NCI-H460 (cell line): ENCODE results near the gene OTUD5. TPM values are rescaled to one million over a fixed set of nuclear protein-coding genes. Genes with fewer than 3 reads are reported as not detected.
"Not testable (repeated sequence)": the region's sequence is repeated elsewhere in the genome, so short reads cannot be mapped to it uniquely, and the experiment has no call there.

ENCODE experiments used
- DNase-seq: peaks from one replicate; pipeline ENCODE4 v3.0.0-alpha.2; 2016; ENCODE audit warnings: low read depth; ENCODE audit errors: extremely low read depth
- polyA plus RNA-seq: library from polyadenylated mRNA; depleted of rRNA; stranded (reverse); fragments of >200 nt; gene quantifications from 2 replicates; pipeline ENCODE4 v1.2.3, GENCODE V29; 2014; cell fraction: nucleus; rRNA removed
- total RNA-seq: library from RNA; depleted of rRNA; stranded (reverse); fragments of >200 nt; shearing (Covaris generic); gene quantifications from 2 replicates; pipeline ENCODE4 v1.2.3, GENCODE V29; 2014; rRNA removed

OTUD5 gene, protein sequence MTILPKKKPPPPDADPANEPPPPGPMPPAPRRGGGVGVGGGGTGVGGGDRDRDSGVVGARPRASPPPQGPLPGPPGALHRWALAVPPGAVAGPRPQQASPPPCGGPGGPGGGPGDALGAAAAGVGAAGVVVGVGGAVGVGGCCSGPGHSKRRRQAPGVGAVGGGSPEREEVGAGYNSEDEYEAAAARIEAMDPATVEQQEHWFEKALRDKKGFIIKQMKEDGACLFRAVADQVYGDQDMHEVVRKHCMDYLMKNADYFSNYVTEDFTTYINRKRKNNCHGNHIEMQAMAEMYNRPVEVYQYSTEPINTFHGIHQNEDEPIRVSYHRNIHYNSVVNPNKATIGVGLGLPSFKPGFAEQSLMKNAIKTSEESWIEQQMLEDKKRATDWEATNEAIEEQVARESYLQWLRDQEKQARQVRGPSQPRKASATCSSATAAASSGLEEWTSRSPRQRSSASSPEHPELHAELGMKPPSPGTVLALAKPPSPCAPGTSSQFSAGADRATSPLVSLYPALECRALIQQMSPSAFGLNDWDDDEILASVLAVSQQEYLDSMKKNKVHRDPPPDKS
- 25.5 and 28.6 TPM in 2 replicates for total RNA-seq
- polyA plus RNA-seq, result 39.7 and 49.1 TPM in 2 replicates

DNA sequence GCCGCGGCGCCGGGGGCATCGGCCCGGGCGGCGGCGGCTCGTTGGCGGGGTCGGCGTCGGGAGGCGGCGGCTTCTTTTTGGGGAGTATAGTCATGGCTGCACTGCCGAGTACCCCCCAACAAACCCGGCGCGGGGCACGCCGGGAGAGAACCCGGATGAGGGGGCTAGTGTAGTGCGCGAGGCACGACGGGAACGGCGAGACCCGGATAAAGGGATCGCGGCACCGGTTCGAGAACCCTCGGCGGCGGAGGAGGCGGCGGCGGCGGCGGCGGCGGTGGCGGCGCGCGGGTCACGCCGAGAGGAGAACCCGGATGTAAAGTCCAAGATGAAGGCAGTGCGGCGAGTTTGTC is at the start of gene OTUD5:
TSS of gene OTUD5 (minus strand) at position 131 of the 350 bp plus-strand sequence. CDS start at position 94, 37 bp downstream.
- DNase-seq, result no peak

DNA sequence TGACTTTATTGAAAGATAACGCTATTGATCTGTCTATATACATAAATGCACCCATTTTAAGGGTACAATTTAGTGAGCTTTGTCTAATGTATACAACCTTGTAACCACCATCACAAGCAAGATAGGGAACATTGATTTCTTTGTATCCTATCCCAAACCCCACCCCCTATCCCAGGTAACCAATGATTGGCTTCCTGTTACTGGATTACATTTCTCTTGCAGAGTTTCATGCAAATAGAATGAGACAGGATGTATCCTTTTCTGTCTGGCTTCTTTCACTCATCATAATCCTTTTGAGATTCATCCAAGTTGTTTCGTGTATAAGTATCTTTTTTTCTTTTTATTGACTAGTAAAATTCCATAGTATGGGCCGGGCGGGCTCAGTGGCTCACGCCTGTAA is 46.3 kb upstream of the OTUD5 start:
- no peak for DNase-seq

DNA sequence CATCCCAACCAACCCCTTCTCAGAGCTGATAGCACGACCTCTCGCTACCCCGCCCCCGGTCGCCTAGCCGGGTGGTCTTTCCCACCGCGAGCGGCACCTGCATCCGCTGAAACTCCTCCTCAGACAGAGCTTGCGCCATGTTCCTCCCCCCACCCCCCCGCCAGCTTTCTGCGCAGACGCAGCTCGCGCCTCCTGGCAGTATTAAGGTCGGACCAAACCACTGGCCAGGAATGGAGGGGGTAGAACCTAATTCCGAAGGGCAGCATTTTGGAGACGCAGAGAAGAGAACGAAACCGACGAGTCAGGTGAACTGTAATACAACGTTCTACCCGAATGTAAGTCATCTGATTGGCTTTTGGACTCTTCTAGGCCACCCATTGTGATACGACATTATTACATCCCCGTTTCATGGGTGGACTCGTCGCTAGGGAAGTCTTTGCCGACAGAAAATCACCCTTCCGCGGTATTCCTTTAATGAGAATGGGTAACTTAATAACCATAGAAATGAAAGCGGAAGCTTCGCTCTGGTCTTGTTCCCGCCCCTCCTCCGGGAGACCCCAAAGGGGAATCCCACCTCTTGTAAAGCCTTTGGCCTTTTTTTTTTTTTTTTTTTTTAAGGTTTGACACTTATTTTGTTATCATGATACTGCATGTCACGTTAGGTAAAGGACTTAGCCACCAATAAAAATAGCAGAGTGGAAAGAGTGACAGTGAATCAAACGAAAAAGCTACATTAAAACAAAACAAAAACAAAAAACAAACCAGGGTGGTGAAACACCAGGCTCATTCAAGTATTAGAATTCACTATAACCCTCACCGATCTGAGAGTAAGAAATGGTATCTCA is 44.9 kb upstream of the OTUD5 start, which contains the start of gene GRIPAP1:
TSS of gene GRIPAP1 (minus strand) at position 174 of the 845 bp plus-strand sequence. CDS start at position 139, 35 bp downstream.
- DNase-seq, result peak; percentile 89

DNA sequence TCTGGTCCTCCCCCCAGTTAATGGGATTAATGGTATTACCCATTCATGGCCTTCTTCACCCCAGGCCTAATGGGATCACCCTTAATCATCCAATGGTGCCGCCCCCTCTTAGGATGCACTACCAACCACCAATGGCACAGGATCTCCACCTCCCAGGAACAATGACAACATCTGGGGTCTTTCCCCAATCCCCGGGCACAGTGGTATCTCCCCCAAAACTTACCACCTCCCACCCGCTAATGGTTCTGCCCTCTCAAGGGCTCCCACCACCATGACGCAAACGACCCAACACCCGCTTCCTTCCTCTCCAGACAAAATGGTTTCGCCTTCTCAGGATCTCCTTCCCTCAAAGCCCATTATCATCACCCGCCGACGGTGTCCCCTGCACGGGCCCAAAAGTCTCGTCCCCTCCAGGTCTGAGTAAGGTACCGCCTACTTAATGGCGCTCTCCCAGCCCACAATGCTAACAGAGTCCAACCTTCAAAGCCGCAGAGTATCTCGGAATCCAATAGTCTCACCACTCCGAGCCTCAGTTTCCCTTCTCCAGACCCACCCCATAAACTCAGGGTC is 44.2 kb upstream of the OTUD5 start:
- DNase-seq, result no peak

DNA sequence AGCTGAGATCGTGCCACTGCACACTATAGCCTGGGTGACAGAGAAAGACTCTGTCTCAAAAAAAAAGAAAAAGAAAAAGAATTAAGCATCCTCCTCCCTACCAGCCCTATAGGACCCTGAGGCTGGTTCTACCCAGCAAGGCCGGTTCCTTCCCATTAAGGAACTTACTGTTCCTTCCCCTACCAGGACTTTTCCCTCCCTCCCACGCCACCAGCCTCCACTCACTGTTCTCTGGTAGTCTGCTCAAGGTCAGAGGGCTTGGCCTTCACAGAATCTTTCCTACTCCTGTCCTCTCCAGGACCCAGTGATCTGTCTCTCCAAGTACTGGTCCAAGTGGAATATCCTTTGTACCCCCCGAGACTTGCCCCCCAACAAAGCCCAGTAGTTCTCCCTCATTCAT is 43.2 kb upstream of the OTUD5 start:
- DNase-seq, result no peak

DNA sequence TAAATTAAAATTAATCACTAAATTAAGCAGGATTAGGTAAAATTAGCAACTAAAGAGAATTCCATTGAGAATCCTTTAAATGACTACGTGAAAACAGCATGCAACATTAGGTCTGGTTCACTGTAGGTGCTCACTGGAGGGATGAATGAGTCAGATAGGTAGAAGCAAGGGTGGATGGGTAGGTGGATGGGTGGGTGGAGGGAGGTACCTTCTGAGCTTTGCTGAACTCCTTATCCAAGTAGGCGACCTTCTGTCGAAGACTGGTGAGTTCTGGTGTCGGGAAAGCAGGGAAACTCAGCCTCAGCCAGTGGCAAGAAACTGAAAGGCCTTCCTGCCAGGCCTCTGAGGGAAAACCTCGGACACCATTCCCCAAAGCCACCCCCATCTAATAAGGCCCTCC is 41.6 kb upstream of the OTUD5 start:
- DNase-seq, result no peak

DNA sequence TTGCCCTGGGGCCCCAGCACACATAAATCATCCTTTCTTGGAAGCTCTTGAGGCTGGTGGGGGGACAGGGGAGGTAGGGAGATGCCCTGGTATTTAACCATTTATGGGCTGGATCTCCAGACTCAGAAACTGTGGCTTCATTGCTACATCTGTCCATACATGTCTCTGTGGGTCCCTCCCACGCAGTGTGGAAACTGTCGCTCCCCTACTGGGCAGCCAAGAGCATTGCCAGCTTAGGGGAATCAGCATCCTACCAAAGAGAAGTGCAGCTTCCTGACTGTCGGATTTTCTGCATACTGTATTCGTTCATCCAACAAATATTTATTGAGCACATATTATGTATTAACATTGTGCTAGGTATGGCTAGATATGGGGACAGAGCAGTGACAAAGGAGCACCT is 41.0 kb upstream of the OTUD5 start:
- DNase-seq, result no peak

DNA sequence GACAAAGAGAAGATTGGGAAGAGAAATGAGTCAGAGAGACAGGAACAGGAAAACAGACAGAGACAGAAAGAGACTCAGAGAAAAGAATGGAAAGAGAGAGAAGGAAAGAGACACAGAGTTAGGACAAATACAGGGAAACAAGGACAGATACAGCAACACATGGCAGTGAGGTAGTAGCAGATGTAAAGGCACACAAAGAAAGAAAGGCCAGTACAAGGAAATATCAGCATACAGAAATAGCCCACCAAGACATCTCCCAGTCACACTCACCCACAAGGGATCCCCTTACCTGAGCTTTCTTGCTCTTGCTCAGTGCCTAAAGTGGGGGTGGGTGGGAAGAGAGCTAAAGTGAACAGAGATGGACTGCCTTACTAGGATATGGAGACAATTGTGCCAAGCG is 40.5 kb upstream of the OTUD5 start:
- no peak for DNase-seq

DNA sequence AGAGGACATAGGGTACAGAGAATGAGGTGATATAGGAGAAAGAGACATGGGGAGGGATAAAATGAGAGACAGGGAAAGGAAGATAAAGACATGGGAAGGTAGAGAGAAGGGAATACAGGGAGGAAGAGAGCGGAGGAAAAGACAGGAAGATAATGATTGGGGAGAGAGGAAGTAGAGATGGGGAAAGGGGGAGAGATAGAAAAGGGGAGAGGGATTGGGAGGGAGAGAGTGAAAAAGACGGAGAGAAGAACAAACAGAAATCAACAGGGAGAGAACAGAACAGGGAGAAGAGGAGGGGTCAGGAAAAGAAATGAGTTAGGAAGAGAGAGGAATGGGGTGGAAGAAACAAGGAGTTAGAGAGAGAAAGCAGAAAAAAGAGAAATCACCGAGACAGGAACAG is 40.0 kb upstream of the OTUD5 start:
- DNase-seq, result no peak

DNA sequence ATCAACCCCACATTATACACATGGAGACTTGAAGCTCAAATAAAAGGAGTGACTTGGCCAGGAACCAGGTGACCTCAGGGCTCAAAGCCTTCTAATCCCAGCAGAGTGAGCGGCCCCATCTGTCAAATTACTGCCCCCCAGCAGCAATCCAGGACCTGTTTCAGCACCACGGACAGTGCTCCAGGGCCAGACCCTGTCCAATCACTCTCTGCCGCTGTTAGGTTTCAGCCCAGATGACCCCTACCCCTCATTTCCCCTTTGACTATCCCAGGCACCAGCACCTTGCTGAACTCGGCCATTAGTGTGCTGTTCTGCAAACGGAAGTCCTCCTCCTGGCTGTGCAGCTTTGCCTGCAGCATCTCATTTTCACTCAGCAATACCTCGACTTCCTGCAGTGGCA is 39.6 kb upstream of the OTUD5 start:
- no peak for DNase-seq

DNA sequence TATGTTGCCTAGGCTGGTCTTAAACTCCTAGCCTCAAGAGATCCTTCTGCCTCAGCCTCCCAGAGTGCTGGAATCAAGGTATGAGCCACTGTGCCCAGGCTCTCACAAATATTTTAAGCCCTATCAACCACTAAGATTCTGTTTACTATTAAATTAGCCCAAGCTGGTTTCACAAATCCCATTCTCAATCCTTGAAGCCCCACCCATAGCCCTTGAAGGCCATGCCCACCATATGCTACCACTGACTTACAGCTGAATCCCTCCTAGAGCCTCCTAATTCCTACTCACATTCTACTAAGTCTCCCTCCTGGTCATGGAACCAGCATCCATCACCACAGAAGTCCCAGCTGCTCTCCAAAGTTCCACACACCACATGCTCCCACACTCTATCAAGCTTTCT is 34.9 kb upstream of the OTUD5 start:
- no peak for DNase-seq

DNA sequence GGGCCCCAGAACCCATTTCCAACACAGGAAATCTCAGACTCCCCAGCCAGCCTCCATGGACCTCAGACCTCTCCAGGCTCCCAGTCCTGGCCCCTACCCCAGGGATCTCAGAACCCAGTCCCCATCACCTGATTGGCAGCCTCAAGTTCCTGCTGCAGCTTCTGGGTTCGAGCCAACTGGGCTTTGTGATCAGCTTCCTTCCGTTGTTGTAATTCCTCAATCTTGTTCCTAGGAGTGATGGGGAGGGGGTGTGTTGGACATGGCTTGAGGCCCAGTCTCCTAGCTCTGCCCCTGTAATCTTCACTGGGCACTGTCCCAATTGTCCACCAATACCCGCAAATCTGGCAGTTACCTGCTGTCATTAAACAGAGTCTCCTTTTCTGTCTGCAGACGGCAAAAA is 32.1 kb upstream of the OTUD5 start:
- DNase-seq, result no peak

DNA sequence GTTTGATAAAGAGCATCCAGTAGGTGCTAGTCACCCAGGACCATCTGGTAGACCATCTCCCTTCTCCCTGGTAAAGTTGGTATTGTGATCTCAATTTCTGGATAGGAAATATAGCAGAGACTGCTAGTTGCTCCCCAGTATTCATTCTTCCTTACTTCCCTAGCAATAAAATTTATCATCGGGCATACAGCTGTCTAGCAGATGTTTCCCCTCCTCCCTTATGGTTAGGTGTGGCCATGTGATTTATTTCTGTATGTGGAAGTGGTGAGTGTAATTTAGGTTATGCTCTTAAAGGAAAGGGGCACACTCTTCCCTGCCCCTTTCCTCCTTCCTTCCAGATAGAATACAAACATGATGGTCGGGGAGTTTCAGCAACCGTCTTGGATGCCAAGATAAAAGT is 26.5 kb upstream of the OTUD5 start:
- no peak for DNase-seq

DNA sequence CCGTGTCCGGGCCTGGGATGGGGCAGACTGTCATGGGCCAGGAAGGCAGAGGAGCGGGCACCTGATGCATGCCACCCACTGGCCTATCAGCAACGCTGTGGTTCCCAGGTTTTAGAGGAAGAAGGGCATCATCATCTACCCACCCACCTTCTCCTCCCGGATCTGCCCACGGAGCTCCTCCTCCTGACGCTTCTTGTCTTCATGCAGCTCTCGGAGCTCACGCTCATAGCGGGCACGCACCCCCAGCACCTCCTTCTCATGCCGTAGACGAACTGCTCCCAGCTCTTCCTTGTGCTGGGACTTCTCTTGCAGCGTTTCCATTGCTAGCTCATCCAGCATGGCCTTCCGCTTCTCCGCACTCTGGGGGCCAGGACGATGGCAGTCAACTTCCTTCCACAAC is 25.7 kb upstream of the OTUD5 start:
- no peak for DNase-seq

DNA sequence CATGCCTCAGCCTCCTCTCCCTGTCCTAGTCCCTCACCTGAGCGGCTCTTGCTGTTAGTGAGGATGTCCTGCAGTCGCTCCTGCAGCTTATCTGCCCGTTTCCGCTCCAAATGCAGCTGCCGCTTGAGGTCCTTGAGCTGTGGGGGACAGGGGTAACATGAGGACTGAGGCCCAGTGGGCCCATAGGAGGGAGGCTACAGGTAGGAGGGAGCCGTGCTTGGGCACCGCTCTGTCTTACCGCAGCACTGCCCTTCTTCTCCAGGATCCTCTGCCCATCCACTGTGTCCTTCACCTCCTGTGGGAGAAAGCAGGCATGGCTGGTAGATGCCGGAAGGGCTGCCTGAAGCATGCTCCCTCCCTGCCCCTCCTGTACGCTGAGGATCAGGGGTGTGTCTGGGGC is 23.8 kb upstream of the OTUD5 start:
- no peak for DNase-seq

DNA sequence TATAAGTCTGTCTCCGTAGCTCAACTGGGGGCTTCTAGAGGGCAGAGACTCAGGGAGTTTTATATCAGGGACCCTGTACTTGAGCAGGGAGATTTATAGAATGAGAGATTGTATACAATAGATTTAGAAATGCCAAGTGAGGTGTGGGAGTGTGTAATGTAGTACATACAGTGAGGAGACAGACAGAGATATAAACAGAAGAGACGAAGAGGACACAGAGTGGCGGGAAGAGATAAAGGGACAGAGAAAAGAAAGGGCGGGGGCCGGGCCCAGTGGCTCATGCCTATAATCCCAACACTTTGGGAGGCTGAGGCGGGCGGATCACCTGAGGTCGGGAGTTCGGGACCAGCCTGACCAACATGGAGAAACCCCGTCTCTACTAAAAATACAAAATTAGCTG is 22.9 kb upstream of the OTUD5 start:
- DNase-seq, result not testable (repeated sequence)

DNA sequence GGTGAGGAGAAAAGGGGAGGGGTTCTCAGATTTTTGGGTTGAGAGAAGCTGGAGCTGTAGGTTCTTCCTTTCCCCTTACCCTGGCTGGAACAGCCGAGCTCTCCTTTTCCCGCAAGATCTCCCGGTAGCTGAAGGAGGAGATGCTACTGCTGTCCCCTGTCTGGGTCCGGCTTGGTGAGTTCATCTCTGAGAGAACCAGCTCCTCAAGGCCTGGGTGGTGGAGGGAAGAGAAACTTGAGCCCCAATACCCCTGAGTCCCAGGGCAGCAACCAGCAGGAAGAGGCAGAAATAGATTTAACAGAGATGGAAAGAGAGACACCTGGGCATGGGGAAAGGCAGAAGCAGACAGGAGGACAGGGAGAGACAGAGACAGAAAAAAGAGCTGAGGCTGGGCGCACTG is 20.8 kb upstream of the OTUD5 start:
- DNase-seq, result no peak

DNA sequence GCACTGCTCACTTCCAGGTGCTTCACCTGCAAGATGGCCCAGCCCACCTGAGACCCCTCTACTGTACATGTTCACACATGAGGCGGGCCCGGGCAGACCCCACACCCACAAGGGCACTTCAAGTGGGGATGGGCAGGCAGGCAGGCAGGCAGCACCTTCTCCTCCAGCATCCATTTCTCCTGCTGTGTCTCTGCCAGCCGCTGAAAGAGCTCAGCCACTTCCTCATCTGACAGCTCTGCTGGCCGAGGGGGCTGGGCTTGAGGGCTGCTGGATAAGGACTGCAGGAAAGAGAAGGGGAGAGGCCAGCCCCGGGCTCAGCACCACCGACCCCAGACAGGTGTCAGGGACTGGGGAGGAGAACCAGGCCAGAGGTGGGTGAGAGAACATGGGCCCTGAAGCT is 18.7 kb upstream of the OTUD5 start:
- no peak for DNase-seq

DNA sequence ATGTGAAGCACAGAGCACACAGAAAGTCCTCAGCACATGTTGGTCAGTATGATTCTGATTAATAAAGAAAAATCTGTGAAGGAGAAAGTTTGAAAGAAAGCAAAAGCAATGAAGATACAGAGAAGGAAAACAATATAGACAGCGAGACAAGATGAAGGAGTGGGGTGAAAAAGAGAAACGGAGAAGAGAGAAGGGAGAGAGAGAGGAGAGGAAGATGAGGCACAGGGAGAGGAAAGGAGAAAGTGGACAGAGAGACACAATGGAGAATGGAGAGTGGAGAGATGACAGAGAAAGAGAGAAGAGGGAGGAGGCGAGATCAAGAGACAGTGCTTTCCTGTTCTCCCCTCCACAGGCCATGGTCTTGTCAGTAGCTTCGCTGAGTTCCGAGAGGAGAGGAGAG is 18.1 kb upstream of the OTUD5 start:
- DNase-seq, result no peak

DNA sequence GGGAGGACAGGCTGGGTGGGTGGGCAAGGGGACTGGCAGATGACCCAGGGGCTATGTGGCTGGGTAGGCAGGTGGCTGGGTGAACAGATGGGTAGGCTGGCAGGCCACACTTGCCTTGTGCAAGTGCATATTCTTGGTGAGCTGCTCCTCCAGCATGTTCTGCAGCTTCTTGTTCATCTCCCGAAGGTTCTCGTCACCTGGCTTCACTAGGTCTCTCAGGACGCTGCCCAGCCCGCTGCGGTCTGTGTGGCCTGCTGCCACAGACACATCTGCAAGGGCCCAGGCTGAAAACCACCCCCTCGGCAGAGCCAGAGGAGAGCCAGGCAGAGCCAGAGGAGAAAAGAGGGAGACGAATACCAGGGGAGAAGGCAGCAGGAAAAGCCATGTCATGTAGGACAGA is 17.6 kb upstream of the OTUD5 start:
- no peak for DNase-seq

DNA sequence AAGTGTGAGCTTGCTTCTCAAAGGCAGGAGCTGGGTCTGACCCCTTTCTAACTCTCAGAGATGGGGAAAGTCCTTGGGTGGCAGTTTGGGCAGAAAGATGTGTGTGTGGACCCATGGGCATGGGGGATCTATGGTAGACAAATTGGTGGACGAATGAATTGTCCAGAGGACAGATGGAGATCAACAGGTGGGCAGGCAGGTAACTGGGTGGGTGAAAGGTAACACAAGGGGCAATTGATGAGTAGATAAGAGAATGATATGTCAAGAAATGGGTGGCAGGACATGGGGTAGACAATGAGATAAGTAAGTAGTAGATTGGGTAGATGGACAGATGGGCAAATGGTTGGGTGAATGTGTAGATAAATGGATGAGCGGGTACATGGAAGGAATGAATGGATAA is 17.2 kb upstream of the OTUD5 start:
- DNase-seq, result no peak
